NCI-H1417 (cell line): Measurements from ENCODE around the gene ENTPD6.
A peak's percentile ranks its signal among the peaks of the same experiment; 100 is the strongest.

Experiments
- DNase-seq, 3 experiments: peaks; one replicate each; lab custom pipeline; 2025; lab: John Stamatoyannopoulos, UW

Gene ENTPD6

DNA sequence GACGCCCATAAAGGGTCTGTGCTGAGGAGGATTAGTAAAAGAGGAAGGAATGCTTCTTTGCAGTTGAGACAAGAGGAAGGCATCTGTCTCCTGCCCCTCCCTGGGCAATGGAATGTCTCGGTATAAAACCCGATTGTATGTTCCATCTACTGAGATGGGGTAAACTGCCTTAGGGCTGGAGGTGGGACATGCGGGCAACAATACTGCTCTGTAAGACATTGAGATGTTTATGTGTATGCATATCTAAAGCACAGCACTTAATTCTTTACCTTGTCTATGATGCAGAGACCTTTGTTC, 46.1 kb downstream of the ENTPD6 start:
- DNase-seq = peak in 1 of 3 experiments; percentile 41

GRCh38 chr20:25242231-25242630, 46.7 kb downstream of the ENTPD6 start:
- DNase-seq = peak; percentile 68 to 91 (median 71)

DNA sequence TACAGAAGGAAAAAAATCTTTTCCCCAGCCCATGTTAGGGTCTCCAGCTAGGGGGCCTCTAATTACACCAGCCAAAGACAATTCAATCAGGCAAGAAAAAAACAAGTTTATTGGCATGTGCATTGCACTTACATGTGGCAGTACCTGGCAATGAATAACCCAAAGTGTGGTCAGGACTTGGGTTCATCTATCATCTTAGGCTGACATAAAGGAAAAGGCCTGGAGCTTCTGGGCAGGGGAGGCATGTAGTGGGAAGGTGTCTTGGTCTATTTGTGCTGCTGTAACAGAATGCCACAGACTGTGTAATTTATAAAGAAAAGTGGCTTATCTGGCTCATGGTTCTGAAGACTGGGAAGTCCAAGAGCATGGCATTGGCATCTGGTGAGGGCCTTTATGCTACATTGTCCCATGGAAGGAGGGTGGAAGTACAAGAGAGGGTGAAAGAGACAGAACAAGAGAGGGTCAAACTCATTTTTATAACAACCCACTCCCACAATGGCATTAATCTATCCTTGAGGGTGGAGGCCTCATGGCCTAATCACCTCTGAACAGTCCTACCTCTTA, 48.0 kb downstream of the ENTPD6 start:
- no peak for DNase-seq

- DNase-seq = no peak
These were observed 49.5 kb downstream of the ENTPD6 start for GRCh38 chr20:25244976-25245375.

GRCh38 chr20:25245461-25245860, 49.9 kb downstream of the ENTPD6 start:
- DNase-seq = no peak

GRCh38 chr20:25246182-25246999, 50.9 kb downstream of the ENTPD6 start:
- no peak for DNase-seq

GRCh38 chr20:25247000-25247517, 51.5 kb downstream of the ENTPD6 start:
- peak; percentile 20 to 82 (median 77) for DNase-seq

- DNase-seq = peak; percentile 21 to 82 (median 79)
These were observed 52.0 kb downstream of the ENTPD6 start for GRCh38 chr20:25247518-25247955.

DNA sequence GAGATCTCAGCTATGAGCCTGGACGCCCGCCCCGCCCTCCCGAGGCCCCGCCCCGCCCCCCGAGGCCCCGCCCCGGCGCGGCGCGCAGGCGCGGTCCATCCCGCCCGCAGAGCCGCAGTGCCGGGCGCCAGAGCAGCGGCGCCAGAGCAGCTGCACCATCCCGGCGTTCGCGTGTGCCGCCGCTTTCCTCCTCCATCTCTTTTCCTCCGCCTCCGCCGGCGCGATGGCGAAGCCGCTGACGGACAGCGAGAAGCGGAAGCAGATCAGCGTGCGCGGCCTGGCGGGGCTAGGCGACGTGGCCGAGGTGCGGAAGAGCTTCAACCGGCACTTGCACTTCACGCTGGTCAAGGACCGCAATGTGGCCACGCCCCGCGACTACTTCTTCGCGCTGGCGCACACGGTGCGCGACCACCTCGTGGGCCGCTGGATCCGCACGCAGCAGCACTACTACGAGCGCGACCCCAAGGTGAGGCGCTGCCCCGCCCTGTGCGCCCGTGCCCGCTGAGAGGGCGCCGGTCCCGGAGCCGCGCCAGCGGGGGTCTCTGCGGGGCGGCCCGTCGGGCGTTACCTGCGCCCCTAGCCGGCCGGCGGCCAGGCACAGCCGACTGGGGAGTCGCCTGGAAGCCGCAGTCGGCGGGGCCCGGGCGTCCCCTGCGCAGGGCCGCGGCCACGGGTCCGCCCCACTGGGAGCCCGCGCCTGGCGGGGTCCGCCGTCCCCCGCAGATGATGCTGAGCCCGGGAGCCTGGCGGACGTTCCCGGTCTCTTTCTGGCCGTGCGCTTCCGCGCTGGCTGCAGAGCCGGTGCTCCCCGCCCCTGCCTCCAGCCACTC, 52.7 kb downstream of the ENTPD6 start, which contains the start of gene PYGB:
Gene PYGB (plus strand): TSS at position 130 of the 830 bp plus-strand sequence. CDS start 94 bp downstream, at position 224.
- peak; percentile 65 to 92 (median 91) for DNase-seq

- no peak for DNase-seq
These were observed 53.3 kb downstream of the ENTPD6 start for GRCh38 chr20:25248786-25249172.

GRCh38 chr20:25249198-25249931, 53.9 kb downstream of the ENTPD6 start:
- DNase-seq = peak in 1 of 3 experiments; percentile 43

GRCh38 chr20:25250508-25250907, 55.0 kb downstream of the ENTPD6 start:
- DNase-seq = no peak

- no peak for DNase-seq
These were observed 55.5 kb downstream of the ENTPD6 start for GRCh38 chr20:25251019-25251418.

GRCh38 chr20:25251558-25251957, 56.0 kb downstream of the ENTPD6 start:
- no peak for DNase-seq

DNA sequence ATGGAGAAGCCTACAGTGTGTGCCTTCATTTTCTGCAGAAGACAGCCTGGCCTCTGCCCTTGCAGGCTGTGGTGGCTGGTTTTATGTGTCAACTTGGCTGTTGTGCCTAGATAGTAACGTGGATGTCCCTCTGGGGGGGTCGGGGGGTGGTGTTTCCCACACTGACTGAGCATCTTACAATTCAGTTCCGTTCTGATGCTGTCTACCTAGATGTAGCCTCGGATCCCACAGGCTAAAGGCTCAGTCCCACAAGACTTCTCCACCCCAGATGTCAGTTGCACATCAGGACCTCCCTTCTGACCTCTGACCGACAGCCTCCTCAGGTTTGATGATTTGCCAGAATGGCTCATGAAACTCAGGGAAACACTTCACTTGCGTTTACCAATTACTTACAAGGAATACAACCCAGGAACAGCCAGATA, 56.7 kb downstream of the ENTPD6 start:
- no peak for DNase-seq

- DNase-seq = peak in 2 of 3 experiments; percentile 61 to 89
These were observed 57.3 kb downstream of the ENTPD6 start for GRCh38 chr20:25252686-25253421.

- DNase-seq = no peak
These were observed 58.2 kb downstream of the ENTPD6 start for GRCh38 chr20:25253606-25254275.

GRCh38 chr20:25254571-25254970, 59.1 kb downstream of the ENTPD6 start:
- no peak for DNase-seq

DNA sequence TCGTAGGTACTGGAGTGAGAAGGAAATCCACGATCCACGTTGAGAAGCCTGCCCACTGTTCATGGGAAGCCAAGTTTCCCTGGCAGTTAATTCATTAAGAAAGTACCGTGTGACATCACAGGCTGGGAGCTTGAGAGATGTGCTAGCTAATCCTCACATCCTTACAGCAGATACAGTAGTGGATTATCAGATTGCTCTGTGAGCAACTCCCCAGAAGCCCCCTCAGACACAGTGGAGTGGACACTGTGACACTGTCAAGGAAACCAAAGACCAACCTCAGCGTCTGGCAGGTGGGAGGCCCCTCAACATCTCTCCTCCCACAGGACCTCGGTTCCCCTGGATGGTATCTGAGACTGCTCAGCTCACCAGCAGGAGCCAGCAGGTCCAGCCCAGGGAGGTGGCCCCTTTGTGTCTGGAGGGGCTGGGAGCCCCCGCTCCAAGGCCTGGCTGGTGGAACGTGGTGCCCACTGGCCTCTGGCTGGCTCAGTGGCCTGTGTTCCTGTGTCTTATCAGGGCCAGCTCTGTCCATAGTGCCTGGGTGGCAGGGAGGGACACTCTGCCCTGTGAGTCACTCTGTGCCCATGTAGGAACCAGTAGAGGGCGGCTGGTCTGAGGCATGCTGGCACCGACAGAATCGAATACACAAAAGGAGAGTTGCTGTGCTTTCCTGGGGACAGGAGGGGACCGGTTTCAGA, 59.6 kb downstream of the ENTPD6 start:
- no peak for DNase-seq
